Amygdala (tissue), 56 donors: Measurements from ENCODE around the gene CNTN4.
"Not testable (repeated sequence)": the region's sequence is repeated elsewhere in the genome, so short reads cannot be mapped to it uniquely, and the experiment has no call there.

Source experiments
- DNase-seq, 56 donors: peaks; one replicate each; lab custom pipeline; 2025; lab: John Stamatoyannopoulos, UW

CNTN4 gene

DNA sequence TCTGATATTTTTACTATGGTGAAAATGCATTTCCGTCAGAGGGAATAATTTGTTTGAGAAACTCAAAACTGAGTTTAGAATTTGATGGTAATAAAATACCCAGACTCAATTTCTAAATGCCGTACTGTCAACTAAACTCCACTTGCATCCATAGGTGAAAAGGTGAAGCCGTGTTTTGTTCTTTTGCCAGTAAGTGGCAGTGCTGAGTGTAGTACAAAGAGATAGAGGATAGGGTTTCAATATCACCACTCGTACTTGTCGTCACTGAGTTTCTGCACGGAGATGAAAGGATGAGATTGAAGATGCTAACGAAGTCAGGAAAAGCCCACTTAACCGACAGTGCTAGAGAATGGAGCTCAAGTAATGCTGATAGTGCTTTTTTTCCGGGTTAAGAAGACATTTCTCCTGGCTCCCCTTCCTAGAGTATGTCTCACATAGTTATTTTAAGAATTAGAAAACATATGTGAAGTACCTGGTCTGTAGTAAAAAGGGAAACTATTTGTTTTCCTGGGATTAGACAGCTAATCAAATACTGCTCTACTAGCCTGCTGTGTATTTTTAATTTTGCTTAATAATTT lies 666.4 kb downstream of the CNTN4 start:
- no peak for DNase-seq

GRCh38 chr3:2770451-2770850 lies 671.8 kb downstream of the CNTN4 start:
- DNase-seq = no peak

GRCh38 chr3:2771193-2771592 lies 672.5 kb downstream of the CNTN4 start:
- DNase-seq = no peak

- no peak for DNase-seq
Measured at GRCh38 chr3:2771741-2772140, 673.1 kb downstream of the CNTN4 start.

DNA sequence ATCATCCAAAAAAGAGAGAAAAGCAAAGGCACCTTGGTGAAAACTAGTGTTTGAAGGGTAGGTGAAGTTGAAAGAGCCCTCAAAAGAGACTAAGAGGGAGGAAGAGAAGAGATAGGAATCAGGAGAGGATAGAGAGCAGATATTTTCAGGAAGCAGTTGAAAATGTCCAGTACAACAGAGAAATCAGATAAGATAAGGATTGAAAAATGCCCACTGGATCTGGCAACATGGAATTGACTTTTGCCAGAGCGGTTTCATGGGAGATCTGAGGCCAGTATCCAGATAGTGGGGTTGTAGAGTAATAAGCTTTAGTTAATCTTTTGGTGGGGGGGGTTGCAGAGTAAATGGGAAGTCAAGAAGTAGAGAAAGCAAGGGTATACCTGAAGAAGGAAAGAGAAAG lies 674.1 kb downstream of the CNTN4 start:
- DNase-seq = no peak

DNA sequence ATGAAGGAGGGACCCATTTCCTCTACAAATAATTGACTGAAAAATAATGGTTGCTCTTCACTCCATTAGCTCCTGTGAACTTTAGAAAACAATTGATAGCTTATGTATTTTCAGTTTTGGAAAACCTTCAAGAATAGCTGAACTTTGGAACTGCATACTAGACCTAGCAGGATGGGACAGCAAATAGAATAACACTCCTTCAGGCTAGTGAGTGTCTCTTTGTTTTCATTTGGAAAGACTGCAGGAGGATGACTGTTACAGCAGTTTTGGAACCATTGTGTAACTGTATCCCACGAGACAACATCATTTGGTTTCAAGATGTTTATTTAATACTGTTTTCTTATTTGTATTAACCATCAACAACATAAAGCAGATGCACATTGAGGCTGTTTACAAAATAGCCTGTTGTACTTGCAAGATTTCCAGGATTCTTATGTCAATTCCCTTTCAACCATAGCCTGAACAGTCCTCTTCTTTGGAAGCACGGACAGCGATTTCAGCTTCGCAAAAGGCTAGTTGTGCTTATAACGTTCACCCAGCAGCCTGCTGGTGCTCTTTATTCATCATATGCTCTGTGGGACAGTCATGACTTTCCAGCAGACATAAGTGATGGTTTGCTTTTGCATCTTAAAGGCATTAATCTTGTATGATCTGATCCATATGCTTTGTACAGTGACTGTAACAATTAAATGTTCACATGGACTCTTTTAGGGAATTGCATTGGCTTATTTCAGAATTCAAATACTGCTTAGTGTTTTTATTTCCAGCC lies 676.0 kb downstream of the CNTN4 start:
- DNase-seq = no peak

DNA sequence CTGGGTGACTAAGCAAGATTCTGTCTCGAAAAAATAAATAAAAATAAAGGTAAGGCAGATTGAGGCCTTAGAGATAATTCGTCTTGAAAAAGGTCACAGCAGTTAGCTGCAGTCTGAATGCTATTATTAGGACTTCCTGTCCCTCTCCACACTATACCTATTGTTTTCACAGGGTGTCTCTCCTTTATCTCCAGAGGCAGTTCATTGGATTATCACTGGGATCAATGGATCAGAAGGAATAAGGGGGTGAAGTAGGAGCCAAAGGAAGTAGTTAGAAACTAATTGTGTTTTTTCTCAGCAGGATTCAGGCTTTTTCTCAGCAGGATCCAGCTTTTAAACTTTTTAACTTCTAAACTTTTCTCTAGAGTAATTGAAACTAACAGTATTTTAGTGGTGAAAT lies 684.6 kb downstream of the CNTN4 start:
- DNase-seq = no peak

GRCh38 chr3:2784627-2785026 lies 686.0 kb downstream of the CNTN4 start:
- DNase-seq = no peak

GRCh38 chr3:2790266-2790815 lies 691.7 kb downstream of the CNTN4 start:
- DNase-seq = no peak

DNA sequence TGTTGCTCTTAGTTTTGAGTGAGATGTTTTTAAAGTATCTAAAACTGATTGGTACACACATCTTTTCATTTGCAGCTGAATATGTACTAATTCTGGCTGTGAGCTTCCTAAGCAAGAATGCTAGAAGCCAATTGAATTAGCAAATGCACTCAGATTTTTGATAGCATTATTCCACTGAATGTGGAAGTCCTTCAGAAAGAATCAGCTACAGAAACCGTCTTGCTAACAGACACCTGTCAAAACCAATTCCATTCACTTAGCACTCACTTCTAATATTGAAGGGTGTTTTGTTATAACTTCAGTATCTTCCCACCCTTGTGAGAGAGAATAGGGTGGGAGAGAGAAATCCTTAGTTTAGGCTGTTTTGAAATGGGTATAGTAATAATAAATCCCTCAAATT lies 693.8 kb downstream of the CNTN4 start:
- DNase-seq = no peak

GRCh38 chr3:2793987-2794386 lies 695.3 kb downstream of the CNTN4 start:
- DNase-seq = no peak

DNA sequence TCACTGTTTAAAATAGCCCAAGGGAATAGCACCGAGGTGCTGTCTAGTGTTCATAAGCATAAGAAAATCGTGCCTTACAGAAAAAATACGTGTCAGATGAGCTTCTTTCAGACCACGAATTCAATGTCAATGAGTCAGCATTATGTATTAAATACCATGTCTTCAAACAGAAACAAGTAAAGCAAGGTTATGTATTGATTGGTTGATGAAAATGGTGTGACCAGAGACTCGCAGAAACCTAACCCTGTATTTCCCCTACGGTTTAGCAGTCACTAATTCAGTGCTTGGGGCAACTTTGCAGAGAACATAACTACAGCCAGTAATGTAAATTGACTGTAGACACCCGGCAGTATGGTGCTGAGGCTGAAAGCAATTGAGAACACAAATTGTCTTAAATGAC lies 703.8 kb downstream of the CNTN4 start:
- DNase-seq = no peak

GRCh38 chr3:2807514-2807913 lies 708.8 kb downstream of the CNTN4 start:
- DNase-seq = no peak

DNA sequence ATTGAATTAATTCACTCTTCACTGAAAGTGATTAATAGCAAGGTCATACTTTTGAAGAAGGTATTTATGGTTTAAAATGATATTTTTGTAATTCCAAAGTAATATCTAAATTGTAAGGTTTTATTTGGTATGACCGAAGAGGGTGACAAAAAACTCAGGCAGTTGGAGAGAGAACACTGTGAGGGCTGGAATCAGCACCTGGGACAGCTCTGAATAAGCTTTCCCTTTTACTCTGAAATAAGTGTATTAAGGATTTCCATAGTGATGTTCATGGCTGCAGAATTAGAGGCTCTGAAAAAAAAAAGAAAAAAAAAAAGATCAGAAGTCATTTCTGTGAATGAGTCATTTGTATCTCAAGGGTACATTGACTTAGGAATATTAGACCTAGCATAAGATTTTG lies 712.1 kb downstream of the CNTN4 start:
- DNase-seq = no peak

DNA sequence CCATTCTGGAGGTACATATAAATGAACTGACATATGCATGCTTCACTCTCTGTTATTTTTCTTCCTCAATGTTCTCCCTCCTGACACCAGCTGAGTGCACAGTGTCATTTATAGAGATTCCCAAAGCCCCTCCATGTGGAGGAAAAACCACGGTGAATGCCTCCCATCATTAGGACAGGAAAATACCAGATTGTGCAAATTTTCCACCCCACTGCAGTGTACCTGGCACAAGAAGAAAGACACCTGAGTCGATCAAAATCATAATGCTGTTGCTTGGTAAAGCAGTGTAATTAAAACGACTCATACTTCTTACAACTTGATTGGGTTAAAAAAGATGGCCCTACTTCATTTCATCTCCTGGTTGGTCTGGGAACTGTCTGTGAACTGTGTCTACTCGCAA lies 720.9 kb downstream of the CNTN4 start:
- DNase-seq = no peak

GRCh38 chr3:2820982-2821381 lies 722.3 kb downstream of the CNTN4 start:
- DNase-seq = not testable (repeated sequence)

- peak in 1 of 56 donors; percentile 18 for DNase-seq
Measured at GRCh38 chr3:2822611-2823010, 723.9 kb downstream of the CNTN4 start.

- no peak for DNase-seq
Measured at GRCh38 chr3:2823031-2823430, 724.4 kb downstream of the CNTN4 start.

GRCh38 chr3:2823437-2824211 lies 725.0 kb downstream of the CNTN4 start:
- no peak for DNase-seq

DNA sequence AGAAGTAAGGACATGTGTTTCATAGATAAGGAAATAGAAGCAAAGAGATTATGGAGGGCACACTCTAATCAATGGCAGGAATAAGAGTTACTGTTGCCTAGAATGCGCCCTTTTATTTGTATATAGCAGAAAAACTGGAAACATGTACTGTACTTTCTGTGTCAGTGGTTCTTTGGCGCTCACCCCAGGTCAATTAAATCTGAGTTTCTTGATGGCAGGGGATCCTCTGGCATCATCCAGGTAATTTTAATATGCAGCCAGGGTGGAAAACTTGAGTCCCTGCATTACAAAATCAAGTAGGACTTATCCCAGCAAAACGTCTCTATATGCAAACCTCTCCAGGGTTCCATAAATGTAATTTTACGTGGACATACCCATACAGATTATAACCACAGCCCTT lies 727.4 kb downstream of the CNTN4 start:
- no peak for DNase-seq

- no peak for DNase-seq
Measured at GRCh38 chr3:2826453-2826852, 727.8 kb downstream of the CNTN4 start.
